H1 (cell line): ENCODE measurements around the gene FOXO1. TPM values are rescaled to one million over a fixed set of nuclear protein-coding genes. Genes with fewer than 3 reads are reported as not detected.

Experiments
- CTCF ChIA-PET: fragments of 300-600 bp; sonication (Branson Sonifier 250); formaldehyde crosslinking; loops from one replicate; lab custom pipeline; 2021; ENCODE audit not compliant: partially characterized antibody; lab: Charles Lee
- POLR2A ChIA-PET: fragments of 300-600 bp; sonication (Branson Sonifier 250); formaldehyde crosslinking; loops from one replicate; lab custom pipeline; 2021; ENCODE audit warnings: inconsistent platforms; ENCODE audit not compliant: partially characterized antibody; lab: Charles Lee
- DNase-seq, 2 experiments: peaks; one replicate each; pipeline versions ENCODE4 v3.0.0 to v3.0.0-alpha.2; 2010 to 2022; ENCODE audit warnings: low spot score in 2 of 2, low read depth in 1 of 2, mixed read lengths in 1 of 2
- FAIRE-seq: peaks from 2 replicates; lab custom pipeline; 2011; peaks lifted over from hg19 to GRCh38; lab: Jason Lieb, UNC
- H2AFZ ChIP-seq: 2 replicates; pipeline ENCODE4 v1.8.1; 2012; ENCODE audit warnings: low read length, inconsistent platforms
- H2AK5ac ChIP-seq: 2 replicates; pipeline ENCODE4 v1.6.1; 2013; ENCODE audit warnings: low read depth, low read length
- H2BK120ac ChIP-seq: replicated peaks from 2 replicates; pipeline ENCODE3; 2013; ENCODE audit warnings: low read depth, low read length, inconsistent platforms
- H2BK12ac ChIP-seq: 2 replicates; pipeline ENCODE4 v1.6.1; 2013; ENCODE audit warnings: low read depth, low read length
- H2BK15ac ChIP-seq: 2 replicates; pipeline ENCODE4 v1.6.1; 2013; ENCODE audit warnings: low read length
- H2BK20ac ChIP-seq: 2 replicates; pipeline ENCODE4 v1.6.1; 2013; ENCODE audit warnings: low read length
- H2BK5ac ChIP-seq: 2 replicates; pipeline ENCODE4 v1.6.1; 2013; ENCODE audit warnings: low read depth, low read length
- H3K14ac ChIP-seq: 2 replicates; pipeline ENCODE4 v1.6.1; 2013; ENCODE audit warnings: inconsistent platforms; ENCODE audit not compliant: insufficient read length
- H3K18ac ChIP-seq: 2 replicates; pipeline ENCODE4 v1.6.1; 2013; ENCODE audit warnings: low read length; ENCODE audit errors: extremely low read depth
- H3K23ac ChIP-seq: 2 replicates; pipeline ENCODE4 v1.6.1; 2013; ENCODE audit warnings: inconsistent platforms; ENCODE audit not compliant: insufficient read length
- H3K23me2 ChIP-seq: 2 replicates; pipeline ENCODE4 v1.6.1; 2013; ENCODE audit warnings: low read depth, low read length
- H3K27ac ChIP-seq: 2 replicates; pipeline ENCODE4 v1.6.1; 2011; ENCODE audit warnings: low read depth, low read length, inconsistent platforms
- H3K27me3 ChIP-seq, 4 experiments: replicated peaks in 1 of 4; 1 replicate in 1 of 4; 2 replicates in 3 of 4; pipeline versions ENCODE4 v1.6.1 to v1.8.1; 2011 to 2013; ENCODE audit warnings: low read length in 3 of 4, mild to moderate bottlenecking in 3 of 4, inconsistent platforms in 2 of 4, mixed read lengths in 2 of 4, moderate library complexity in 1 of 4; ENCODE audit not compliant: control insufficient read depth in 3 of 4, insufficient read depth in 3 of 4; ENCODE audit errors: extremely low read depth in 1 of 4
- H3K36me3 ChIP-seq, 4 experiments: 2 replicates each; pipeline versions ENCODE4 v1.6.1 to v1.8.1; 2011 to 2013; ENCODE audit warnings: mild to moderate bottlenecking in 4 of 4, low read length in 3 of 4, moderate library complexity in 2 of 4, control low read depth in 1 of 4, inconsistent platforms in 1 of 4; ENCODE audit not compliant: insufficient read depth in 4 of 4, control insufficient read depth in 2 of 4
- H3K4ac ChIP-seq: replicated peaks from 2 replicates; pipeline ENCODE3; 2013; ENCODE audit warnings: low read length, low read depth, mixed read lengths, inconsistent platforms; ENCODE audit not compliant: insufficient read length
- H3K4me1 ChIP-seq, 4 experiments: replicated peaks in 1 of 4; 1 replicate in 1 of 4; 2 replicates in 3 of 4; pipeline versions ENCODE4 v1.6.1 to v1.8.1; 2011 to 2013; ENCODE audit warnings: low read length in 3 of 4, inconsistent platforms in 2 of 4, mixed read lengths in 1 of 4; ENCODE audit not compliant: insufficient read depth in 4 of 4, control insufficient read depth in 3 of 4
- H3K4me2 ChIP-seq, 2 experiments: 2 replicates each; pipeline versions ENCODE4 v1.6.1 to v1.8.1; 2011 to 2013; ENCODE audit warnings: low read depth in 2 of 2, low read length in 2 of 2, control low read depth in 1 of 2, inconsistent platforms in 1 of 2, mild to moderate bottlenecking in 1 of 2; ENCODE audit not compliant: insufficient read depth in 1 of 2
- H3K4me3 ChIP-seq, 4 experiments: fragments of 200-600, 300-600 bp in 1 of 4; sonication (generic), shearing (Covaris generic), sonication (Bioruptor Twin) in 1 of 4; 2 replicates each; pipeline versions ENCODE4 v1.5.1 to v1.8.1; 2011 to 2016; ENCODE audit warnings: low read length in 4 of 4, low read depth in 3 of 4, control low read depth in 2 of 4, inconsistent platforms in 2 of 4, mild to moderate bottlenecking in 2 of 4, mixed read lengths in 1 of 4, moderate library complexity in 1 of 4; ENCODE audit not compliant: insufficient read depth in 2 of 4; ENCODE audit errors: extremely low read depth in 1 of 4
- H3K56ac ChIP-seq: replicated peaks from 2 replicates; pipeline ENCODE3; 2013; ENCODE audit warnings: low read depth, mild to moderate bottlenecking, mixed read lengths, low read length, inconsistent platforms; ENCODE audit not compliant: insufficient read length
- H3K79me1 ChIP-seq: 2 replicates; pipeline ENCODE4 v1.6.1; 2013; ENCODE audit warnings: low read depth, low read length, control low read depth
- H3K79me2 ChIP-seq, 2 experiments: 2 replicates each; pipeline versions ENCODE4 v1.6.1 to v1.8.1; 2012 to 2013; ENCODE audit warnings: low read length in 2 of 2, mild to moderate bottlenecking in 2 of 2, inconsistent platforms in 1 of 2; ENCODE audit not compliant: insufficient read depth in 2 of 2, control insufficient read depth in 1 of 2
- H3K9ac ChIP-seq, 4 experiments: replicated peaks in 1 of 4; 1 replicate in 1 of 4; 2 replicates in 3 of 4; pipeline versions ENCODE4 v1.6.1 to v1.8.1; 2011 to 2013; ENCODE audit warnings: low read depth in 3 of 4, low read length in 3 of 4, control low read depth in 2 of 4, mild to moderate bottlenecking in 2 of 4, moderate library complexity in 2 of 4, inconsistent platforms in 1 of 4; ENCODE audit errors: extremely low read depth in 1 of 4
- H3K9me3 ChIP-seq, 2 experiments: 2 replicates each; pipeline versions ENCODE4 v1.6.1 to v1.8.1; 2012 to 2013; ENCODE audit warnings: mild to moderate bottlenecking in 2 of 2, moderate library complexity in 2 of 2, control low read depth in 1 of 2, inconsistent platforms in 1 of 2, low read depth in 1 of 2, low read length in 1 of 2, mixed read lengths in 1 of 2; ENCODE audit not compliant: insufficient read depth in 2 of 2
- H4K20me1 ChIP-seq, 2 experiments: replicated peaks in 1 of 2; 2 replicates each; pipeline versions ENCODE3 to v1.8.1; 2011 to 2013; ENCODE audit warnings: inconsistent platforms in 2 of 2, low read length in 2 of 2, mild to moderate bottlenecking in 1 of 2; ENCODE audit not compliant: insufficient read depth in 2 of 2, control insufficient read depth in 1 of 2
- H4K5ac ChIP-seq: 2 replicates; pipeline ENCODE4 v1.6.1; 2013; ENCODE audit warnings: low read length, low read depth, mixed read lengths, inconsistent platforms; ENCODE audit not compliant: insufficient read length
- H4K8ac ChIP-seq: 2 replicates; pipeline ENCODE4 v1.8.0; 2013; ENCODE audit warnings: mild to moderate bottlenecking, moderate library complexity, low read length, inconsistent platforms; ENCODE audit not compliant: insufficient read depth; ENCODE audit errors: extremely low read depth
- H4K91ac ChIP-seq: replicated peaks from 2 replicates; pipeline ENCODE3; 2013; ENCODE audit warnings: low read length, mixed read lengths, inconsistent platforms; ENCODE audit not compliant: insufficient read length
- CEBPB ChIP-seq: IDR thresholded peaks from 2 replicates; pipeline ENCODE4 v1.6.1; 2012; ENCODE audit warnings: low read depth, low read length
- CHD2 ChIP-seq: IDR thresholded peaks from 2 replicates; pipeline ENCODE4 v1.6.1; 2012; ENCODE audit warnings: low read length, improper control_type of control experiment
- EGR1 ChIP-seq: IDR thresholded peaks from 2 replicates; pipeline ENCODE4 v1.6.1; 2011; ENCODE audit warnings: low read depth, low read length, borderline replicate concordance
- GTF2F1 ChIP-seq: IDR thresholded peaks from 2 replicates; pipeline ENCODE4 v1.6.1; 2012; ENCODE audit warnings: low read depth, low read length, improper control_type of control experiment, borderline replicate concordance
- HDAC2 ChIP-seq, 2 experiments: fragments of 300-600 bp in 1 of 2; sonication (generic) in 1 of 2; IDR thresholded peaks; 2 replicates each; pipeline ENCODE4 v1.6.1; 2011 to 2012; ENCODE audit warnings: low read depth in 2 of 2, low read length in 2 of 2, mild to moderate bottlenecking in 2 of 2, moderate library complexity in 2 of 2, borderline replicate concordance in 1 of 2, inconsistent platforms in 1 of 2
- POU5F1 ChIP-seq: IDR thresholded peaks from 2 replicates; pipeline ENCODE4 v1.6.1; 2011; ENCODE audit warnings: low read depth, mild to moderate bottlenecking, low read length, moderate library complexity
- RBBP5 ChIP-seq: IDR thresholded peaks from 2 replicates; pipeline ENCODE4 v1.7.1; 2012; ENCODE audit warnings: low read depth, mild to moderate bottlenecking, inconsistent platforms, low read length, moderate library complexity, borderline replicate concordance
- SIN3A ChIP-seq, 2 experiments: IDR thresholded peaks in 1 of 2; conservative IDR thresholded peaks in 1 of 2; 2 replicates each; pipeline ENCODE4 v1.6.1; 2011 to 2012; ENCODE audit warnings: low read length in 2 of 2, improper control_type of control experiment in 1 of 2, low read depth in 1 of 2, mild to moderate bottlenecking in 1 of 2
- SP2 ChIP-seq: IDR thresholded peaks from 2 replicates; pipeline ENCODE4 v1.6.1; 2012; ENCODE audit warnings: mild to moderate bottlenecking, low read length, inconsistent platforms
- SP4 ChIP-seq: IDR thresholded peaks from 2 replicates; pipeline ENCODE4 v1.6.1; 2012; ENCODE audit warnings: low read length, inconsistent platforms
- SUZ12 ChIP-seq: fragments of 200-600 bp; sonication (generic); IDR thresholded peaks from 2 replicates; pipeline ENCODE4 v1.6.1; 2012; ENCODE audit warnings: mild to moderate bottlenecking, inconsistent platforms, low read length, moderate library complexity, mixed read lengths
- YY1 ChIP-seq: IDR thresholded peaks from 2 replicates; pipeline ENCODE4 v1.6.1; 2011; ENCODE audit warnings: low read depth, mild to moderate bottlenecking, low read length
- WGBS, 2 experiments: shearing (Covaris generic) in 1 of 2; methylation state at CpG; one replicate each; pipeline versions ENCODE4 v1.1.6 to v1.1.7; 2013 to 2015; ENCODE audit warnings: low lambda C conversion rate in 2 of 2, mixed read lengths in 2 of 2, inconsistent platforms in 1 of 2, low coverage in 1 of 2, missing lambda C conversion rate in 1 of 2; ENCODE audit not compliant: insufficient replicate concordance in 2 of 2, insufficient coverage in 1 of 2, insufficient read length in 1 of 2; ENCODE audit errors: extremely low coverage in 1 of 2, missing lambda C conversion rate in 1 of 2; 5-methylcytosine and 5-hydroxymethylcytosine counted together
- polyA plus RNA-seq, 7 experiments: library from polyadenylated mRNA; depleted of rRNA in 3 of 7; stranded (reverse) in 5 of 7; unstranded in 2 of 7; fragments of >200 nt in 5 of 7; fragments of 200-250 nt in 2 of 7; gene quantifications; 1 replicate in 5 of 7; 2 replicates in 1 of 7; 4 replicates in 1 of 7; pipeline versions ENCODE4 v1.2.1 to v1.2.3, GENCODE V29; 2011 to 2013; ENCODE audit warnings: missing spikeins in 2 of 7, mixed read lengths in 2 of 7
- total RNA-seq: library from RNA; stranded (reverse); fragmentation: NEBNext Ultra II Directional; extraction: Animal tissue kit (Norgen Biotek cat#: 25700); gene quantifications from 2 replicates; pipeline ENCODE4 v1.2.1, GENCODE V29; 2021

The FOXO1 gene
- total and polyA plus RNA-seq, 2 of the 8 experiments (the other 6 are each of a cell fraction or from before 2014, with no cell fraction given) = 35.3 to 56.9 TPM

DNA sequence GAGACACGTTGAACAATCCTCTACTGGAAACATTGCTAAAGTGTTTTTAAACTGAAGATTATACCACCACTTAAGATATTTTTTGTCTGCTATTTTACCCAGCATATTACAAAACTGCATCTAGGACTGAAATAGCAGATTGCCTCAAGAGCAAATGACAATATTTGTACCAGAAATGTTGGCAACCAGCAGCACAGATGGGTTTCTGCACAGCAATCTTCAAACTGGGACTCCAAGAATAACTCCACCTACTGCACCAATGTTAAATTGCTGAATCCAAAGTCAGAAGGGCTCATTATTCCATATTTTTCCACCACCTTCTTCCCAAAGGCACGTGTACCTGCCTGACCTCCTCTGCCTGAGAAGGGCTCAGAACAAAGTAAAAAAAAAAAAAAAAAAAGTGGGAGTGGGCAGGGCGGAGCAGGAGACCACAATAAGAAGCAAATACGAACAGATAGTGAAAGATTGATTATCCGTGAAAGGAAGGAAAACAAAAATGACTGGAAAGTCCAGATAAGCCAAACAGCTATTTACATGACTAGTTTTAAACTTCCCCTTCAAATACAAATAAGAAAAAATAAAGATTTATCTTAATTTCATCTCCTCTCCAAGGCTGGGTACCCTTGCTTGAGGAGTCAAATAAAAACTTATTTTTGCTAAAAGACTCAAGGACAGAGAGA is 79.4 kb downstream of the FOXO1 start:
- peaks cover 8% of the 10 kb centered on the region; the same call in 1 of the 2 replicates for H3K79me1 ChIP-seq
- peaks cover 15 to 29% of the 10 kb centered on the region in 2 experiments for H4K20me1 ChIP-seq
- WGBS, 2 experiments = 77% methylated on average over 5 of the region's 5 CpGs; no CpG with 5 or more reads in 1 of the 2 experiments
- H3K27me3 ChIP-seq = no peaks in the 10 kb centered on the region
- no peak overlapping the region for H2BK20ac ChIP-seq
- H4K8ac ChIP-seq = no peak overlapping the region
- H2BK15ac ChIP-seq = no peak overlapping the region
- H3K23ac ChIP-seq = no peak overlapping the region
- peaks cover 4 to 11% of the 10 kb centered on the region in 2 experiments; a peak in 2 of 4 replicates for H3K9me3 ChIP-seq
- H4K91ac ChIP-seq = no peak overlapping the region
- H2BK12ac ChIP-seq = no peak overlapping the region
- peaks cover 37 to 100% of the 10 kb centered on the region in 2 experiments for H3K79me2 ChIP-seq
- no peak overlapping the region for H3K27ac ChIP-seq
- H3K4me3 ChIP-seq = no peak overlapping the region
- no peak overlapping the region for H3K18ac ChIP-seq
- H3K36me3 ChIP-seq = peaks cover 0 to 8% (median 1%) of the 10 kb centered on the region in 4 experiments; a peak in 2 of 8 replicates
- FAIRE-seq (no peak), DNase-seq (no peak)
- H3K4me2 ChIP-seq = peak overlapping the region in 1 of 2 experiments; percentile 27; a peak in 1 of 4 replicates
- H3K23me2 ChIP-seq = no peaks in the 10 kb centered on the region
- H3K56ac ChIP-seq = no peak overlapping the region
- no peak overlapping the region for H2BK5ac ChIP-seq
- H2AFZ ChIP-seq = no peak overlapping the region
- H3K4ac ChIP-seq = no peak overlapping the region
- no peak overlapping the region for H2AK5ac ChIP-seq
- no peak overlapping the region for H3K14ac ChIP-seq
- ChIA-PET POLR2A (interaction anchor here (0.6 kb wide), 1 partner anchor 11 kb away, joined by 4 read pairs; no protein-coding TSS in a partner anchor), CTCF (no interaction called here)
- no peak overlapping the region for H2BK120ac ChIP-seq
- no peak overlapping the region for H3K9ac ChIP-seq
- peaks cover 0 to 35% (median 12%) of the 10 kb centered on the region in 4 experiments; a peak in 3 of 7 replicates for H3K4me1 ChIP-seq
- H4K5ac ChIP-seq = no peak overlapping the region
- TF ChIP-seq HDAC2 (IDR thresholded peaks at IDR 0.05; ENCODE audit: borderline replicate concordance in 1 of 2, low read depth in 2 of 2, low read length in 2 of 2) = no peak
- no peak for TF ChIP-seq CHD2
- TF ChIP-seq SUZ12 = no peak
- TF ChIP-seq POU5F1 = no peak
- no peak for TF ChIP-seq YY1
- no peak for TF ChIP-seq SP2
- TF ChIP-seq SIN3A (conservative IDR thresholded peaks at IDR 0.05 in 1 of 2, IDR thresholded peaks at IDR 0.05 in 1 of 2; ENCODE audit: low read depth in 1 of 2, low read length in 2 of 2) = no peak
- TF ChIP-seq GTF2F1 = no peak
- TF ChIP-seq SP4 = no peak
- no peak for TF ChIP-seq CEBPB
- no peak for TF ChIP-seq EGR1
- no peak for TF ChIP-seq RBBP5
